K562 (cell line): ENCODE results near the gene ITPR1. TPM values are rescaled to one million over a fixed set of nuclear protein-coding genes. Genes with fewer than 3 reads are reported as not detected.

ENCODE experiments used
- CEBPZ ChIP-seq: fragments of 150-350 bp; IDR thresholded peaks from 2 replicates; pipeline ENCODE4 v1.6.1; 2014; ENCODE audit warnings: low read depth, mild to moderate bottlenecking, low read length, borderline replicate concordance
- FOXK2 ChIP-seq, 2 experiments: fragments of 450-650 bp; IDR thresholded peaks in 1 of 2; conservative IDR thresholded peaks in 1 of 2; 2 replicates each; pipeline ENCODE4 v1.6.1; 2016; ENCODE audit warnings: low read depth in 2 of 2, mild to moderate bottlenecking in 1 of 2
- FOXP1 ChIP-seq: sonication (generic); formaldehyde crosslinking; IDR thresholded peaks from 2 replicates; pipeline ENCODE4 v1.8.0; 2022; ENCODE audit warnings: mild to moderate bottlenecking, missing genetic modification reagents
- KLF1 ChIP-seq: fragments of 450-650 bp; IDR thresholded peaks from 2 replicates; pipeline ENCODE4 v1.6.1; 2016; ENCODE audit warnings: missing genetic modification characterization, missing compliant biosample characterization
- MED1 ChIP-seq: sonication (generic); formaldehyde crosslinking; IDR thresholded peaks from 2 replicates; pipeline ENCODE4 v1.8.1; 2023; ENCODE audit warnings: missing genetic modification reagents, borderline replicate concordance
- NFIX ChIP-seq: fragments of 250-450 bp; sonication (Bioruptor Pico); IDR thresholded peaks from 2 replicates; pipeline ENCODE4 v1.4.0; 2020; ENCODE audit warnings: low read depth, mild to moderate bottlenecking, moderate library complexity
- RFX5 ChIP-seq: IDR thresholded peaks from 2 replicates; pipeline ENCODE4 v1.6.1; 2011; ENCODE audit warnings: low read depth, mild to moderate bottlenecking, improper control_type of control experiment, low read length
- TAL1 ChIP-seq: fragments of 450-650 bp; IDR thresholded peaks from 2 replicates; pipeline ENCODE4 v1.6.1; 2016; ENCODE audit warnings: mild to moderate bottlenecking
- TRIM25 ChIP-seq: fragments of 450-650 bp; IDR thresholded peaks from 2 replicates; pipeline ENCODE4 v1.7.0; 2016; ENCODE audit warnings: borderline replicate concordance
- ZBTB7A ChIP-seq: IDR thresholded peaks from 2 replicates; pipeline ENCODE4 v1.6.1; 2011; ENCODE audit warnings: low read depth, mild to moderate bottlenecking, low read length, moderate library complexity, borderline replicate concordance; ENCODE audit not compliant: control insufficient read depth
- ZNF134 ChIP-seq: fragments of 250-450 bp; sonication (Bioruptor Pico); conservative IDR thresholded peaks from 2 replicates; pipeline ENCODE4 v1.4.0; 2020
- ZNF197 ChIP-seq: fragments of 200-800 bp; sonication (Bioruptor generic); IDR thresholded peaks from 2 replicates; pipeline ENCODE4 v1.6.1; 2016; ENCODE audit warnings: low read depth, missing genetic modification characterization, missing compliant biosample characterization
- ZNF79 ChIP-seq: fragments of 250-450 bp; sonication (Bioruptor Pico); IDR thresholded peaks from 2 replicates; pipeline ENCODE4 v1.4.0; 2020; ENCODE audit warnings: low read depth, mild to moderate bottlenecking, moderate library complexity
- polyA plus RNA-seq, 8 experiments: library from polyadenylated mRNA; depleted of rRNA in 4 of 8; stranded (reverse) in 5 of 8; unstranded in 3 of 8; fragments of >200 nt; fragmentation: Nextera tagmentation in 2 of 8; fragmentation: Illumina TruSeq in 1 of 8; extraction: Ambion mirVana in 2 of 8; extraction: Trizol in 1 of 8; gene quantifications; 2 replicates each; pipeline versions ENCODE4 v1.2.1 to v1.2.3, GENCODE V29; 2011 to 2014; ENCODE audit warnings: inconsistent platforms in 1 of 8, missing spikeins in 1 of 8
- total RNA-seq, 7 experiments: library from RNA; depleted of rRNA in 6 of 7; stranded (reverse); fragments of >200 nt in 6 of 7; fragmentation: Illumina TruSeq in 2 of 7; extraction: Trizol in 2 of 7; gene quantifications; 2 replicates each; pipeline versions ENCODE4 v1.2.1 to v1.2.3, GENCODE V29; 2011 to 2021; ENCODE audit warnings: low replicate concordance in 1 of 7
- TF ChIP-seq, protein P1 (sequence below), 2 experiments: fragments of 450-650 bp in 1 of 2; IDR thresholded peaks; 2 replicates each; pipeline ENCODE4 v1.6.1; 2011 to 2017; ENCODE audit warnings: low read depth in 2 of 2, antibody characterized with exemption in 1 of 2, borderline replicate concordance in 1 of 2, low read length in 1 of 2, mild to moderate bottlenecking in 1 of 2, mixed read lengths in 1 of 2; ENCODE audit not compliant: control insufficient read depth in 1 of 2
- TF ChIP-seq, protein P2 (sequence below): fragments of 450-650 bp; formaldehyde crosslinking; IDR thresholded peaks from 2 replicates; pipeline ENCODE4 v1.4.0; 2022; ENCODE audit warnings: mild to moderate bottlenecking, moderate library complexity

Gene ITPR1
- total and polyA plus RNA-seq, 9 of the 15 experiments (the other 6 are each of a cell fraction or from before 2014, with no cell fraction given) = 22.4 to 40.0 (median 27.4) TPM

GRCh38 chr3:4493014-4493940, at the start of gene ITPR1 (continued):
- TF ChIP-seq, protein P1, sequence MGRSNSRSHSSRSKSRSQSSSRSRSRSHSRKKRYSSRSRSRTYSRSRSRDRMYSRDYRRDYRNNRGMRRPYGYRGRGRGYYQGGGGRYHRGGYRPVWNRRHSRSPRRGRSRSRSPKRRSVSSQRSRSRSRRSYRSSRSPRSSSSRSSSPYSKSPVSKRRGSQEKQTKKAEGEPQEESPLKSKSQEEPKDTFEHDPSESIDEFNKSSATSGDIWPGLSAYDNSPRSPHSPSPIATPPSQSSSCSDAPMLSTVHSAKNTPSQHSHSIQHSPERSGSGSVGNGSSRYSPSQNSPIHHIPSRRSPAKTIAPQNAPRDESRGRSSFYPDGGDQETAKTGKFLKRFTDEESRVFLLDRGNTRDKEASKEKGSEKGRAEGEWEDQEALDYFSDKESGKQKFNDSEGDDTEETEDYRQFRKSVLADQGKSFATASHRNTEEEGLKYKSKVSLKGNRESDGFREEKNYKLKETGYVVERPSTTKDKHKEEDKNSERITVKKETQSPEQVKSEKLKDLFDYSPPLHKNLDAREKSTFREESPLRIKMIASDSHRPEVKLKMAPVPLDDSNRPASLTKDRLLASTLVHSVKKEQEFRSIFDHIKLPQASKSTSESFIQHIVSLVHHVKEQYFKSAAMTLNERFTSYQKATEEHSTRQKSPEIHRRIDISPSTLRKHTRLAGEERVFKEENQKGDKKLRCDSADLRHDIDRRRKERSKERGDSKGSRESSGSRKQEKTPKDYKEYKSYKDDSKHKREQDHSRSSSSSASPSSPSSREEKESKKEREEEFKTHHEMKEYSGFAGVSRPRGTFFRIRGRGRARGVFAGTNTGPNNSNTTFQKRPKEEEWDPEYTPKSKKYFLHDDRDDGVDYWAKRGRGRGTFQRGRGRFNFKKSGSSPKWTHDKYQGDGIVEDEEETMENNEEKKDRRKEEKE (IDR thresholded peaks at IDR 0.05; ENCODE audit: borderline replicate concordance in 1 of 2, control insufficient read depth in 1 of 2, low read depth in 2 of 2, low read length in 1 of 2) = no peak
- TF ChIP-seq, protein P2, sequence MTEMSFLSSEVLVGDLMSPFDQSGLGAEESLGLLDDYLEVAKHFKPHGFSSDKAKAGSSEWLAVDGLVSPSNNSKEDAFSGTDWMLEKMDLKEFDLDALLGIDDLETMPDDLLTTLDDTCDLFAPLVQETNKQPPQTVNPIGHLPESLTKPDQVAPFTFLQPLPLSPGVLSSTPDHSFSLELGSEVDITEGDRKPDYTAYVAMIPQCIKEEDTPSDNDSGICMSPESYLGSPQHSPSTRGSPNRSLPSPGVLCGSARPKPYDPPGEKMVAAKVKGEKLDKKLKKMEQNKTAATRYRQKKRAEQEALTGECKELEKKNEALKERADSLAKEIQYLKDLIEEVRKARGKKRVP (CRISPR knock-in tag) = peak; percentile 11; the same call in 1 of the 2 replicates
- TF ChIP-seq FOXP1 (CRISPR knock-in tag) (no peak; the same call in 1 of the 2 replicates), ZNF134 (CRISPR knock-in tag) (no peak), FOXK2 (conservative IDR thresholded peaks at IDR 0.05 in 1 of 2, IDR thresholded peaks at IDR 0.05 in 1 of 2; ENCODE audit: low read depth in 2 of 2) (peak; percentile 78 to 81), RFX5 (peak; percentile 78; the same call in 1 of the 2 replicates), CEBPZ (no peak), ZBTB7A (peak; percentile 95; the same call in 1 of the 2 replicates), NFIX (CRISPR knock-in tag) (no peak), TAL1 (no peak; the same call in 1 of the 2 replicates), TRIM25 (peak; percentile 12; the same call in 1 of the 2 replicates), KLF1 (tag) (peak; percentile 67), ZNF79 (no peak), MED1 (no peak), ZNF197 (peak; percentile 69; the same call in 1 of the 2 replicates)
